HFFc6 (cell line): ENCODE results near the gene SNX20. TPM values are rescaled to one million over a fixed set of nuclear protein-coding genes. Genes with fewer than 3 reads are reported as not detected.

Experiments used
- DNase-seq: peaks from one replicate; pipeline ENCODE4 v3.0.0-alpha.2; 2018
- H3K27ac Mint-ChIP-seq: 2 replicates; pipeline ENCODE4 v1.8.0; 2020; ENCODE audit warnings: mild to moderate bottlenecking, mixed read lengths
- H3K27me3 Mint-ChIP-seq: 2 replicates; pipeline ENCODE4 v1.8.0; 2021; ENCODE audit warnings: mild to moderate bottlenecking, moderate library complexity, mixed read lengths; ENCODE audit not compliant: insufficient read depth
- H3K36me3 Mint-ChIP-seq: 2 replicates; pipeline ENCODE4 v1.8.0; 2021; ENCODE audit warnings: low read depth, mixed read lengths
- H3K4me1 Mint-ChIP-seq: 2 replicates; pipeline ENCODE4 v1.8.0; 2020; ENCODE audit warnings: low read depth, mixed read lengths
- H3K4me3 Mint-ChIP-seq: 2 replicates; pipeline ENCODE4 v1.8.0; 2020; ENCODE audit warnings: mild to moderate bottlenecking, moderate library complexity, mixed read lengths
- H3K9me3 Mint-ChIP-seq: 2 replicates; pipeline ENCODE4 v1.8.0; 2020; ENCODE audit warnings: mild to moderate bottlenecking, mixed read lengths
- CTCF ChIP-seq: fragments of 200-600 bp; sonication (generic); IDR thresholded peaks from 2 replicates; pipeline ENCODE4 v1.5.0; 2021; ENCODE audit warnings: antibody characterized with exemption, mild to moderate bottlenecking
- total RNA-seq, 6 experiments: library from RNA; stranded (reverse); fragmentation: NEBNext Ultra II Directional; extraction: Animal tissue kit (Norgen Biotek cat#: 25700); gene quantifications; 2 replicates in 1 of 6; 3 replicates in 5 of 6; pipeline ENCODE4 v1.2.3, GENCODE V29; 2021

SNX20 gene
- total RNA-seq, 6 experiments from 2014 or later: not detected

- Mint-ChIP-seq H3K36me3 (no peaks in the 10 kb centered on the region), H3K9me3 (no peaks in the 10 kb centered on the region), H3K4me3 (no peak overlapping the region; the same call in 1 of the 2 replicates), H3K27me3 (peaks cover 46% of the 10 kb centered on the region), H3K27ac (no peak overlapping the region), H3K4me1 (no peaks in the 10 kb centered on the region)
- TF ChIP-seq CTCF: no peak
- DNase-seq: no peak
Observed at GRCh38 chr16:50636753-50637374, 44.2 kb downstream of the SNX20 start.

GRCh38 chr16:50635505-50636392, 45.4 kb downstream of the SNX20 start:
- H3K4me3 Mint-ChIP-seq: no peak overlapping the region
- no peaks in the 10 kb centered on the region for H3K9me3 Mint-ChIP-seq
- H3K4me1 Mint-ChIP-seq: no peaks in the 10 kb centered on the region
- TF ChIP-seq CTCF: no peak
- no peak for DNase-seq
- H3K27me3 Mint-ChIP-seq: peaks cover 47% of the 10 kb centered on the region
- no peaks in the 10 kb centered on the region for H3K36me3 Mint-ChIP-seq
- no peak overlapping the region for H3K27ac Mint-ChIP-seq

GRCh38 chr16:50634947-50635346, 46.2 kb downstream of the SNX20 start:
- Mint-ChIP-seq H3K27ac (no peak overlapping the region), H3K9me3 (no peaks in the 10 kb centered on the region), H3K36me3 (no peaks in the 10 kb centered on the region), H3K27me3 (peaks cover 51% of the 10 kb centered on the region), H3K4me3 (no peak overlapping the region), H3K4me1 (no peaks in the 10 kb centered on the region)
- no peak for TF ChIP-seq CTCF
- no peak for DNase-seq

GRCh38 chr16:50634090-50634489, 47.0 kb downstream of the SNX20 start:
- no peak overlapping the region for H3K4me3 Mint-ChIP-seq

More at GRCh38 chr16:50634090-50634489, 47.0 kb downstream of the SNX20 start:
- no peak for TF ChIP-seq CTCF
- H3K9me3 Mint-ChIP-seq: no peaks in the 10 kb centered on the region
- H3K27ac Mint-ChIP-seq: no peak overlapping the region
- no peaks in the 10 kb centered on the region for H3K4me1 Mint-ChIP-seq
- no peak for DNase-seq
- no peaks in the 10 kb centered on the region for H3K36me3 Mint-ChIP-seq
- peaks cover 56% of the 10 kb centered on the region for H3K27me3 Mint-ChIP-seq
